Activated CD4-positive, alpha-beta T cell treated with anti-CD3 and anti-CD28 coated beads, Interleukin-2, amount 50 U/mL, for 1 hour (primary cell): ENCODE measurements around the gene CDH12.
"Not testable (repeated sequence)": the region's sequence is repeated elsewhere in the genome, so short reads cannot be mapped to it uniquely, and the experiment has no call there.

Experiments used
- DNase-seq: peaks from one replicate; pipeline ENCODE4 v3.0.0-alpha.2; 2020

Gene CDH12

GRCh38 chr5:22852807-22853660 lies at the start of gene CDH12:
Gene CDH12, minus strand, starts transcription at chr5:22853344.
- no peak for DNase-seq

GRCh38 chr5:22901885-22902284 lies 48.7 kb upstream of the CDH12 start:
- DNase-seq = no peak

- no peak for DNase-seq
These were observed 47.7 kb upstream of the CDH12 start for GRCh38 chr5:22900801-22901310.

DNA sequence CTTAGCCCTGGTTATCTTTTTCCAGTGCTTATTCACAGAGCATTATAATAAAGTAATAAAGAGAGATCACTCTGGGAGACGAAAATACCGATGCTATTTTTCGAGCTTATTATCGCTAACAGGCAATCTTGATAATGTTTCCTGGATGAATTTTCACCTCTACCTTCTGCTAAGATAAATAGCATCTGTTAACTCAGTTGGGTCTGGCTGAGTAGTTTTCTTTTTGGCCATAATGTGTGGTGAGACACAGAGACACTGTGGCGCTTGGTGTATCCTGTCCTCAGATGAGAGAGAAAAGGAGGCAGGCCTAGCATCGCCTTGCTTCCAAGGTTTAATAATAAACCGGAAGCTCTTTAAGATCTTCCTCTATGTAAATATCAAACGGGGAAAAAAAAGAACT lies 46.2 kb upstream of the CDH12 start:
- no peak for DNase-seq

GRCh38 chr5:22896152-22896551 lies 43.0 kb upstream of the CDH12 start:
- DNase-seq = no peak

DNA sequence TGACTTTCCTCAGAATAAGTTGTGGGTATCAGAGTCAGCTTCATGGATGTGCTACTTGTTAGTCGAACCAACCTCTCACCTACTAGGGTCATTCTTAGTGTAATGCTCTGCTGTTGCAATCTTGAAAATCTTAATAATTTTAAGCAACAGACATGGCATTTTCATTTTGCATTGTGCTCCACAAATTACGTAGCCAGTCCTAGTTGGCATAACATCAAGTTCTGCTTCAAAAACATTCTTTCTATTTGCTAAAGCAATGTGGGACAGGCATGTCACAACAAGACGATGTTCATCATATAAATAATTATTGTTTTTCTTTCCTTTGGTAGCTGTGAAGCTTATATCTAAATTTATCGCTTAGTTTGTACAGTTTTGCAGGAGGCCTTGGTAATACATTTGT lies 39.3 kb upstream of the CDH12 start:
- DNase-seq = no peak

GRCh38 chr5:22889720-22890119 lies 36.6 kb upstream of the CDH12 start:
- no peak for DNase-seq

DNA sequence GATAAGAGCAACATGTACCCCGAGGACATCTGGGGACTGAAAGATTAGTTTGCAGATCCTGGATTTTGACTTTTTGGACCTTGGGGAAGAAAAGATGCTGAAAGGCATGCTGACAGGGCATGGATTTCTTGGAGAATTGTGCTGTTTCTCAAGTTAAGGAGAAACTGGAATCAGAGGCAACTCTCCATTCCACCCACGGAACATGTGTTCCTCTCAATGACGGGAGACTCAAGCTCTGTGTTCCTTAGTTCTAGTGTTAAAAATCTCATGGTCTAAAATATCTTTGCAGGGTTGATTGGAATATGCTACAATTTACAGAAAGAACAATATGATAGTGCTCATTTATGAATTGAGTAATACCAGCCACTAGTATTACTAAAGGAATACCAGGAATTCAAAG lies 34.4 kb upstream of the CDH12 start:
- no peak for DNase-seq

- not testable (repeated sequence) for DNase-seq
These were observed 5.8 kb upstream of the CDH12 start for GRCh38 chr5:22858911-22859310.

GRCh38 chr5:22855824-22856223 lies 2.7 kb upstream of the CDH12 start:
- no peak for DNase-seq

DNA sequence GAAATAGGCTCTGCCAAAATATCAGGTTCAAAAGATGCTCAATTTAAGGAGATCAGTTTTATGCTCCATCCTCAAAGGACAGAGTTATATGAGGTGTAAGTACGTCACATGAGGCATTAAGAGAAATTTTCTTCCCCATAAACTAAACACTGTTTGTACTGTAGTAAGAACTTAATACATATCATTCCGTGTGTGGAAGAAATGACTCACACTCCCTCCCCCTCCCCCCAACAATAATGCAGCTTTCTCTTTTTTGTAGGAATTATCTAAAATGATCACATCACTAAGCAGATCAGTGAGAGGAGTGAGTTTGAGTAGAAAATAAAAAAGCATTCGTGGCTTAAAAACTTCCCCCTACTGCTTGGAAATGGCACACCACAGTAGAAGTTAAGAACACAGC lies 2.2 kb downstream of the CDH12 start:
- DNase-seq = no peak

- DNase-seq = no peak
These were observed 6.5 kb downstream of the CDH12 start for GRCh38 chr5:22846693-22847092.

DNA sequence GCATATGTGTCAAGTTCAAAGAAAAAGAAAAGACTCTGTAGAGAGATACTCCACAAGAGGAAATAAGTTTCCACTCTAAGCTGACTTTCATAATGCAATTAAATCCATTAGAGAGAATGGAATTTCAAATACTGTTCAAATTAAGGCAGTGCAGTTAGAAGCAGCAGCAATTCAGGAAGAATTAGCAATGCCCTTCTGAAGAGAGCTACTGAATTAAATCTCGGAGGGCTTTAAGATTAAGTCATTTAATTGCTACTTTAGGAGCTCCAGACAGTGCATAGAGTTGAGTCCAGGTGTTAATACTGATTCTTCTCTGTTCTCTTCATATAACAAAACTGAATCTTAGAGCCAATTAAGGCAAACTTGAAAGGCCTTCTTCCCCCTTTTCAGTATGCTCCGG lies 8.5 kb downstream of the CDH12 start:
- DNase-seq = no peak

DNA sequence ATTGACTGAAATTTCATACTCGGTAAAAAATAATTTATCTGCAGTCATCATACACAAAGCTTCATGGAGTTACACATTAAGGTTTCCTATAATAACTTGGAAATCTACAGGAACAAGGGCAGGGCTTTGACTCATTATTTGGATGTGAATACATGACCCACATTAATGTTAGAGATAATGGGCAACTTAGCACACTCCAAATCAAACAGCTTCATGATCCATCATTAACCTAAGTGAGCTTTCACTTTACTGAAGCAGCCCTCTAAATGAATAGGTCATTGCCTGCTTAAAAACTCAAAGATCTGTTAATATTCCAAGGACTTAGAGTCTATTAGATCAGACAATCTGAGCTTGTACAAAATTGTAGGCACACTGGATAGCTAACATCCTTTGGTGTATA lies 9.0 kb downstream of the CDH12 start:
- no peak for DNase-seq

GRCh38 chr5:22842574-22842973 lies 10.6 kb downstream of the CDH12 start:
- no peak for DNase-seq

GRCh38 chr5:22837803-22838202 lies 15.3 kb downstream of the CDH12 start:
- no peak for DNase-seq

DNA sequence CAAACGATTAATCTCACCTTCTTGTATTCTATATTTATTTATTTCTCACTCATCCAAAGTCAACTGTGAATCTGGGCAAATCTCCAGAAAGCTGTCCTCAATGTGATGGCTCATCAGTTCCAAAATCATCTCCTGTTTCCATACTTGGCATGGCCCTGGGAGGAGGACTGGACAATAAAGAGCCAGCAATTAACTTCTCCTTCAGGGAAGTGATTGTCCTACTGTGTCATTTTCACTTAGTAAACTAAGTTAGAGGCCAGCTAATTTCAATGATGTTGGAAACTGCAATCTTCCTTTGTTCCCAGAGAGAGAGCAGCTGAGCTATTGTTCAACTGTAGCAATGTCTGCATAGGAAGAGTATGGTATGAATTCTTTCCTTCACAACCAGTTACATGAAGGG lies 17.5 kb downstream of the CDH12 start:
- no peak for DNase-seq

DNA sequence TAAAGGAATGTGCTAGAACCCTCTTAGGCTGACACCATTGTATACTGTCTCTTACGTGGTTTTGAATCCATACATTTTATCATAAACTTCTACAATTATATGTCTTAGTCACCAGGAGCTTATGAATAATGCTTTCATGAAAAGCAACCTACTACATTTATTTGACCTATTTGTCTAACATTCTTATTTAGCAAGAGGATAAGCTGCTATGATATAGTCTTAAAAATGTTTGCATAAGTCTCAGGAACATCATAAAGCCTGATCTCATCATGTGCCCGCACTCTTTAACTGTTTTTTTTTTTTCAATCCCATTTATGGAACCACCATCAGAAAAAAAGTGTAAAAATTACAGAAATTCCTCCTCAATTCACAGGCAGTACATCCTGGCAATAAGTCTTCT lies 59.7 kb downstream of the CDH12 start:
- no peak for DNase-seq

- no peak for DNase-seq
These were observed 65.3 kb downstream of the CDH12 start for GRCh38 chr5:22787807-22788206.

GRCh38 chr5:22787398-22787797 lies 65.7 kb downstream of the CDH12 start:
- no peak for DNase-seq

DNA sequence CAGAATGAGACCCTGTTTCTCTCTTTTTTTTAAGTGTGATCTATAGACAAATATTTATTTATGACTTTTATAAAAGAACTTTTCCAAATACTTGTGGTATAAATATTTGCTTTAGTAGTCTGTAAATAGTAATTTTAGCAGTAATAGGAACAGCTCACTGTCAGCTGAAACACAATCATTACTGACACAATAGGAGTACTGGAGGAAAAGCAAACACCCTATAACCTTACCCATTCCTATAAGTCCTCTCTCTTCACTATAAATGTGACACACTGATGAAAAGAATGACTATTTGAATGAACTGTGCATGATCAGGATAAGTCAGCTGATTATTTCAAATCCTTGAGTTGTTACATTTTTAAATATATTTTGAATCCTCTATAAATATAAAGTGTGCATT lies 72.4 kb downstream of the CDH12 start:
- DNase-seq = no peak

- no peak for DNase-seq
These were observed 73.6 kb downstream of the CDH12 start for GRCh38 chr5:22779499-22779898.

DNA sequence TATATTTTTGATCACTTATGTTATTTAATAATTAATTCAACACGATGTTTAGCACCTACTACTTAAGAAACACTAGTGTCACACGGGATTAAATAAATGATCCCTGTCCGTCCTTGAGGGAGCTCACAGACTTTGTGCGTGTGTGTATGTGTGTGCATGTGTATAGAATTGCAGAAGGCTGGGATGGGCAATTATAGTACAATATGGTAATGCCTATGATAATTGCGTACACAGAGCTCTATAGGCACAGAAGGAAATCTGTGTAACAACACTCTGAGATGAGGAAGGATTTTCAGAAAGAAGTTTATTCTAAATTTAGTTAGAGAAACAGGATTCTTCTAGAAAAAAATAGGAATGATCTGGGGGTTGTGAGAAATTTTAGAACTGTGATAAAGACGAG lies 76.9 kb downstream of the CDH12 start:
- no peak for DNase-seq

- not testable (repeated sequence) for DNase-seq
These were observed 78.9 kb downstream of the CDH12 start for GRCh38 chr5:22774214-22774613.

DNA sequence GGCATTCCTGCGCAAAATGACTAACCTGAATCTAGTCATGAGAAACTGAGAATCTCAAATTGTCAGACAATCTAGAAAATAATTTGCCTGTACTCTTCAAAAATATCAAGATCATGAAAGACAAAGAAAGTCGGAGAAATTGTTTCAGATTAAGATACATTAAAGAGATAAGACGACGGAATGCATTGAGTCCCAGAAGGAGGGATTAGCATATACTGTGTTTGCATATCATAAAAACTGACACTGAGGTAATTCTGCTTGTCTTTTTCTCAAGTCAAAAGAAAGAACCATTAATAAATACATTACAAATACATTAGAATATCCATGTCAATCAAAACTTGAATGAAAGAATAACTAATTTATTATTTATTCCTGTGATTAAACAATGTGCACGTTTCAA lies 88.4 kb downstream of the CDH12 start:
- no peak for DNase-seq
